Right cardiac atrium (tissue), 5 donors: ENCODE measurements around the gene NFYC. TPM values are rescaled to one million over a fixed set of nuclear protein-coding genes. Genes with fewer than 3 reads are reported as not detected.
A peak's percentile ranks its signal among the peaks of the same experiment; 100 is the strongest.

Source experiments
- ATAC-seq, 2 donors: fragments of 200-7000 bp; cut with Tn5 transposase; one replicate each; pipeline versions ENCODE4 v1.8.0 to v1.9.1; 2020; ENCODE audit warnings: moderate library complexity in 2 of 2, mild to moderate bottlenecking in 1 of 2
- DNase-seq, 3 donors: peaks; one replicate each; pipeline ENCODE4 v3.0.0-alpha.2; 2020
- H3K27ac ChIP-seq: one replicate; pipeline ENCODE4 v1.5.1; 2013; ENCODE audit warnings: mild to moderate bottlenecking, low read length, control low read depth, moderate library complexity
- H3K27me3 ChIP-seq: one replicate; pipeline ENCODE4 v1.6.1; 2013; ENCODE audit not compliant: control insufficient read depth, insufficient read depth
- H3K4me1 ChIP-seq: one replicate; pipeline ENCODE4 v1.6.1; 2013; ENCODE audit warnings: low read length; ENCODE audit not compliant: control insufficient read depth, insufficient read depth
- H3K4me3 ChIP-seq: one replicate; pipeline ENCODE4 v1.5.1; 2013; ENCODE audit warnings: low read length, control low read depth
- H3K9me3 ChIP-seq: one replicate; pipeline ENCODE4 v1.6.1; 2013; ENCODE audit warnings: low read length; ENCODE audit not compliant: control insufficient read depth
- WGBS: extraction: QIAGEN DNeasy Blood & Tissue Kit; methylation state at CpG from one replicate; pipeline ENCODE4 v1.1.7; 2013; 5-methylcytosine and 5-hydroxymethylcytosine counted together
- intact Hi-C, 4 donors: fragments of 100-400 bp; cut with DNase I; formaldehyde crosslinking; loops; one replicate each; pipeline versions ENCODE4 v1.11.0 to v1.14.0; 2022 to 2023
- polyA plus RNA-seq: library from polyadenylated mRNA; stranded (reverse); fragments of 200-250 nt; gene quantifications from one replicate; pipeline ENCODE4 v1.2.3, GENCODE V29; 2013
- total RNA-seq, 4 donors: library from RNA; stranded (reverse); fragmentation: NEBNext Ultra II Directional; extraction: Animal tissue kit (Norgen Biotek cat#: 25700); gene quantifications; one replicate each; pipeline ENCODE4 v1.2.1, GENCODE V29; 2021
- donor health status: healthy with polysubstance abuse.
- donor health status: DM: no; HTN: yes; CAD: no.
- donor health status: DM: no; HTN: no; CAD: no.
- donor health status: DM: no; HTN: yes; CAD: no; lungs with severe emphysema.
- donor health status: DM: yes; HTN: yes; CAD: no.

NFYC gene
- total and polyA plus RNA-seq, 5 donors = 63.6 to 82.6 (median 78.0) TPM

GRCh38 chr1:40774266-40774998 is 82.9 kb downstream of the NFYC start:
- ATAC-seq = peak; percentile 40 to 44
- H3K9me3 ChIP-seq = no peaks in the 10 kb centered on the region
- no peaks in the 10 kb centered on the region for H3K4me1 ChIP-seq
- no peak overlapping the region for H3K27ac ChIP-seq
- WGBS = 45% methylated on average over 3 of the region's 3 CpGs
- DNase-seq = peak; percentile 43 to 85 (median 74)
- no peaks in the 10 kb centered on the region for H3K27me3 ChIP-seq
- intact Hi-C loops = loop anchor here in 1 of 4 donors (10.0 kb wide), 1 partner anchor 160 kb away; no protein-coding TSS in a partner anchor
- H3K4me3 ChIP-seq = no peak overlapping the region

GRCh38 chr1:40776236-40777072 is 85.0 kb downstream of the NFYC start:
- Histone ChIP-seq H3K4me1 (no peaks in the 10 kb centered on the region), H3K4me3 (no peak overlapping the region), H3K27ac (no peak overlapping the region), H3K9me3 (no peaks in the 10 kb centered on the region), H3K27me3 (no peaks in the 10 kb centered on the region)
- WGBS = 95% methylated on average over 4 of the region's 4 CpGs
- DNase-seq (no peak), ATAC-seq (no peak)
- intact Hi-C loops = loop anchor here in 1 of 4 donors (10.0 kb wide), 1 partner anchor 162 kb away; no protein-coding TSS in a partner anchor

GRCh38 chr1:40777224-40777970 is 85.9 kb downstream of the NFYC start:
- no peaks in the 10 kb centered on the region for H3K27me3 ChIP-seq
- no peak overlapping the region for H3K4me3 ChIP-seq
- no peak for ATAC-seq
- intact Hi-C loops = loop anchor here in 1 of 4 donors (10.0 kb wide), 1 partner anchor 163 kb away; no protein-coding TSS in a partner anchor
- H3K4me1 ChIP-seq = peaks cover 3% of the 10 kb centered on the region
- 94% methylated on average over 2 of the region's 2 CpGs for WGBS
- no peak for DNase-seq
- no peaks in the 10 kb centered on the region for H3K9me3 ChIP-seq
- H3K27ac ChIP-seq = no peak overlapping the region

GRCh38 chr1:40780678-40781607 is 89.4 kb downstream of the NFYC start:
- Histone ChIP-seq H3K4me3 (no peak overlapping the region), H3K27ac (no peak overlapping the region), H3K27me3 (no peaks in the 10 kb centered on the region), H3K4me1 (peaks cover 10% of the 10 kb centered on the region), H3K9me3 (no peaks in the 10 kb centered on the region)
- DNase-seq = no peak
- intact Hi-C loops = no loop called here
- ATAC-seq = no peak
- WGBS = 82% methylated on average over 11 of the region's 11 CpGs

GRCh38 chr1:40781608-40781971 is 90.1 kb downstream of the NFYC start:
- Histone ChIP-seq H3K27me3 (no peaks in the 10 kb centered on the region), H3K4me1 (peaks cover 10% of the 10 kb centered on the region), H3K27ac (no peak overlapping the region), H3K4me3 (no peak overlapping the region), H3K9me3 (no peaks in the 10 kb centered on the region)
- 89% methylated on average over 2 of the region's 2 CpGs for WGBS
- ATAC-seq (no peak), DNase-seq (no peak)
- intact Hi-C loops = no loop called here

- H3K27me3 ChIP-seq = no peaks in the 10 kb centered on the region
- 9% methylated on average over 20 of the region's 20 CpGs for whole genome bisulfite sequencing
- H3K4me1 ChIP-seq = peaks cover 10% of the 10 kb centered on the region
- DNase-seq = peak; percentile 46 to 72 (median 67)
- intact Hi-C loops = no loop called here
- no peaks in the 10 kb centered on the region for H3K9me3 ChIP-seq
- no peak overlapping the region for H3K27ac ChIP-seq
- ATAC-seq = peak; percentile 7 to 53
- H3K4me3 ChIP-seq = no peak overlapping the region
These were observed 91.0 kb downstream of the NFYC start for GRCh38 chr1:40782371-40782956.

- Histone ChIP-seq H3K27me3 (no peaks in the 10 kb centered on the region), H3K4me1 (peaks cover 10% of the 10 kb centered on the region), H3K4me3 (peak within 1 kb of the TSS; percentile 68), H3K27ac (no peak within 1 kb of the TSS), H3K9me3 (no peaks in the 10 kb centered on the region)
- 4% methylated on average over 73 of the region's 73 CpGs for WGBS
- ATAC-seq = peak; percentile 54 to 67
- intact Hi-C loops = no loop called here
- peak; percentile 53 to 84 (median 81) for DNase-seq
These were observed 91.7 kb downstream of the NFYC start, which contains the start of gene KCNQ4 for GRCh38 chr1:40783001-40783905. TSS of gene KCNQ4 (plus strand) at chr1:40783787. CDS start at chr1:40784094, 307 bp downstream.

- Histone ChIP-seq H3K27me3 (no peaks in the 10 kb centered on the region), H3K4me1 (peaks cover 10% of the 10 kb centered on the region), H3K4me3 (peak overlapping the region; percentile 68), H3K9me3 (no peaks in the 10 kb centered on the region), H3K27ac (no peak overlapping the region)
- 19% methylated on average over 63 of the region's 63 CpGs for WGBS
- DNase-seq = peak in 2 of 3 donors; percentile 69 to 70
- peak in 1 of 2 donors; percentile 8 for ATAC-seq
- intact Hi-C loops = no loop called here
These were observed 92.8 kb downstream of the NFYC start for GRCh38 chr1:40784141-40784770.

- 85% methylated on average over 10 of the region's 10 CpGs for WGBS
- Histone ChIP-seq H3K27me3 (no peaks in the 10 kb centered on the region), H3K9me3 (no peaks in the 10 kb centered on the region), H3K27ac (no peak overlapping the region), H3K4me1 (peaks cover 10% of the 10 kb centered on the region), H3K4me3 (no peak overlapping the region)
- intact Hi-C loops = no loop called here
- DNase-seq (no peak), ATAC-seq (peak in 1 of 2 donors; percentile 1)
These were observed 93.3 kb downstream of the NFYC start for GRCh38 chr1:40784771-40785151.
